Neutrophil (primary cell): Measurements from ENCODE around the gene C2orf42.
"Not testable (repeated sequence)": the region's sequence is repeated elsewhere in the genome, so short reads cannot be mapped to it uniquely, and the experiment has no call there.

ENCODE experiments used
- H3K27ac ChIP-seq: fragments of 200-600 bp; sonication (generic); 2 replicates; pipeline ENCODE4 v1.5.1; 2016; ENCODE audit warnings: mild to moderate bottlenecking, moderate library complexity
- H3K27me3 ChIP-seq: fragments of 200-600 bp; sonication (generic); 2 replicates; pipeline ENCODE4 v1.6.0; 2016; ENCODE audit warnings: mild to moderate bottlenecking
- H3K36me3 ChIP-seq: fragments of 200-600 bp; sonication (generic); 2 replicates; pipeline ENCODE4 v1.5.1; 2017
- H3K4me1 ChIP-seq, 2 experiments: fragments of 200-600 bp in 1 of 2; sonication (generic) in 1 of 2; 1 replicate in 1 of 2; 2 replicates in 1 of 2; pipeline versions ENCODE4 v1.5.1 to v1.6.1; 2013 to 2016; ENCODE audit warnings: low read depth in 1 of 2, low read length in 1 of 2, mild to moderate bottlenecking in 1 of 2, moderate library complexity in 1 of 2; ENCODE audit not compliant: control insufficient read depth in 1 of 2, insufficient read depth in 1 of 2
- H3K4me3 ChIP-seq, 2 experiments: fragments of 200-600 bp in 1 of 2; sonication (generic) in 1 of 2; 1 replicate in 1 of 2; 2 replicates in 1 of 2; pipeline ENCODE4 v1.5.1; 2013 to 2016; ENCODE audit warnings: low read depth in 1 of 2, low read length in 1 of 2, mild to moderate bottlenecking in 1 of 2, moderate library complexity in 1 of 2
- H3K9me3 ChIP-seq: fragments of 200-600 bp; sonication (generic); 2 replicates; pipeline ENCODE4 v1.5.1; 2016
- TF ChIP-seq, protein P1 (sequence below): fragments of 200-600 bp; sonication (generic); IDR thresholded peaks from 2 replicates; pipeline ENCODE4 v1.5.1; 2016; ENCODE audit warnings: antibody characterized with exemption

Gene C2orf42

DNA sequence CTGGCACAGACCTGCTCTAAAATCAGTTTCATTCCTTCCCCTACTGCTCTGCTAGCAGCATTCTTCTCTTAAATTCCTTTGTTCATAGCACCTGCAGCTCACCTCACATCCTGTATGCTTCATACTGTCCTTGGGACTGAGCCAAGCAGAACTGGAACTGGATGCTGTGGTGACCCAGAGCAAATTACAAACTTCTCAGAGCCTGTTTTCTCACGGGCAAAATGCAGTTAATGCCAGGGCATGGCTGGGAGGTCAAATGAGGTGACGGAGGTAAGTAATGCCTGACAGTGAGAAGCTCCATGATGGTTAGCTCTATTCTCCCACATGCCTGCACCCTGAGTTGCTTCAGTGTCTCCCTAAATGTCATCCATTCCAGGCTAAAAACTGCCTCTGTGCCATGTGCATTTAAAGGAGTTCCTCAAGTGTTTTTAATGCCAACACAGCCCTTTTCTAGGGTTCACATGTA, 29.7 kb downstream of the C2orf42 start:
- no peaks in the 10 kb centered on the region for H3K9me3 ChIP-seq
- no peak overlapping the region for H3K27ac ChIP-seq
- peaks cover 54% of the 10 kb centered on the region for H3K36me3 ChIP-seq
- no peak overlapping the region for H3K4me3 ChIP-seq
- no peaks in the 10 kb centered on the region for H3K27me3 ChIP-seq
- no peaks in the 10 kb centered on the region for H3K4me1 ChIP-seq
- TF ChIP-seq, protein P1, sequence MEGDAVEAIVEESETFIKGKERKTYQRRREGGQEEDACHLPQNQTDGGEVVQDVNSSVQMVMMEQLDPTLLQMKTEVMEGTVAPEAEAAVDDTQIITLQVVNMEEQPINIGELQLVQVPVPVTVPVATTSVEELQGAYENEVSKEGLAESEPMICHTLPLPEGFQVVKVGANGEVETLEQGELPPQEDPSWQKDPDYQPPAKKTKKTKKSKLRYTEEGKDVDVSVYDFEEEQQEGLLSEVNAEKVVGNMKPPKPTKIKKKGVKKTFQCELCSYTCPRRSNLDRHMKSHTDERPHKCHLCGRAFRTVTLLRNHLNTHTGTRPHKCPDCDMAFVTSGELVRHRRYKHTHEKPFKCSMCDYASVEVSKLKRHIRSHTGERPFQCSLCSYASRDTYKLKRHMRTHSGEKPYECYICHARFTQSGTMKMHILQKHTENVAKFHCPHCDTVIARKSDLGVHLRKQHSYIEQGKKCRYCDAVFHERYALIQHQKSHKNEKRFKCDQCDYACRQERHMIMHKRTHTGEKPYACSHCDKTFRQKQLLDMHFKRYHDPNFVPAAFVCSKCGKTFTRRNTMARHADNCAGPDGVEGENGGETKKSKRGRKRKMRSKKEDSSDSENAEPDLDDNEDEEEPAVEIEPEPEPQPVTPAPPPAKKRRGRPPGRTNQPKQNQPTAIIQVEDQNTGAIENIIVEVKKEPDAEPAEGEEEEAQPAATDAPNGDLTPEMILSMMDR, result no peak

- no peak overlapping the region for H3K4me3 ChIP-seq
- H3K27me3 ChIP-seq, result no peaks in the 10 kb centered on the region
- H3K4me1 ChIP-seq, result no peaks in the 10 kb centered on the region
- H3K27ac ChIP-seq, result no peak overlapping the region
- TF ChIP-seq, protein P1, result no peak
- H3K9me3 ChIP-seq, result no peaks in the 10 kb centered on the region
- H3K36me3 ChIP-seq, result peaks cover 48% of the 10 kb centered on the region
Observed at GRCh38 chr2:70160545-70160944, 30.3 kb downstream of the C2orf42 start.

DNA sequence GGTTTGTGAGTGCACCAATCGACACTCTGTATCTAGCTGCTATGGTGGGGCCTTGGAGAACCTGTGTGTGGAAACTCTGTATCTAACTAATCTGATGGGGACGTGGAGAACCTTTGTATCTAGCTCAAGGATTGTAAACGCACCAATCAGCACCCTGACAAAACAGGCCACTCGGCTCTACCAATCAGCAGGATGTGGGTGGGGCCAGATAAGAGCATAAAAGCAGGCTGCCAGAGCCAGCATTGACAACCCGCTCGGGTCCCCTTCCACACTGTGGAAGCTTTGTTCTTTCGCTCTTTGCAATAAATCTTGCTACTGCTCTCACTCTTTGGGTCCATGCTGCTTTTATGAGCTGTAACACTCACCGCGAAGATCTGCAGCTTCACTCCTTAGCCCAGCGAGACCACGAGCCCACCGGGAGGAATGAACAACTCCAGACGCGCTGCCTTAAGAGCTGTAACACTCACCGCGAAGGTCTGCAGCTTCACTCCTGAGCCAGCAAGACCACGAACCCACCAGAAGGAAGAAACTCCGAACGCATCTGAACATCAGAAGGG, 41.6 kb downstream of the C2orf42 start:
- not testable (repeated sequence) for H3K27me3 ChIP-seq, H3K4me1 ChIP-seq, H3K27ac ChIP-seq, H3K9me3 ChIP-seq, H3K4me3 ChIP-seq
- H3K36me3 ChIP-seq, result peaks cover 20% of the 10 kb centered on the region

DNA sequence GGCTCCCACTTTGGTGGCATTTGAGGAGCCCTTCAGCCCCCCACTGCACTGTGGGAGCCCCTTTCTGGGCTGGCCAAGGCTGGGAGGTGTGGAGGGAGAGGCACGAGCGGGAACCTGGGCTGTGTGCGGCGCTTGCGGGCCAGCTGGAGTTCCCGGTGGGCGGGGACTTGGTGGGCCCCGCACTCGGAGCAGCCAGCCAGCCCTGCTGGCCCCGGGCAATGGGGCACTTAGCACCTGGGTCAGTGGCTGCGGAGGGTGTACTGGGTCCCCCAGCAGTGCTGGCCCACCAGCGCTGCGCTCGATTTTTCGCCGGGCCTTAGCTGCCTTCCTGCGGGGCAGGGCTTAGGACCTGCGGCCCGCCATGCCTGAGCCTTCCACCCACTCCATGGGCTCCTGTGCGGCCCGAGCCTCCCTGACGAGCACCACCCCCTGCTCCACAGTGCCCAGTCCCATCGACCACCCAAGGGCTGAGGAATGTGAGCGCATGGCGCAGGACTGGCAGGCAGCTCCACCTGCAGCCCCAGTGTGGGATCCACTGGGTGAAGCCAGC, 42.5 kb downstream of the C2orf42 start:
- not testable (repeated sequence) for H3K4me1 ChIP-seq, H3K9me3 ChIP-seq, H3K4me3 ChIP-seq, H3K27me3 ChIP-seq, H3K27ac ChIP-seq
- peaks cover 20% of the 10 kb centered on the region for H3K36me3 ChIP-seq

DNA sequence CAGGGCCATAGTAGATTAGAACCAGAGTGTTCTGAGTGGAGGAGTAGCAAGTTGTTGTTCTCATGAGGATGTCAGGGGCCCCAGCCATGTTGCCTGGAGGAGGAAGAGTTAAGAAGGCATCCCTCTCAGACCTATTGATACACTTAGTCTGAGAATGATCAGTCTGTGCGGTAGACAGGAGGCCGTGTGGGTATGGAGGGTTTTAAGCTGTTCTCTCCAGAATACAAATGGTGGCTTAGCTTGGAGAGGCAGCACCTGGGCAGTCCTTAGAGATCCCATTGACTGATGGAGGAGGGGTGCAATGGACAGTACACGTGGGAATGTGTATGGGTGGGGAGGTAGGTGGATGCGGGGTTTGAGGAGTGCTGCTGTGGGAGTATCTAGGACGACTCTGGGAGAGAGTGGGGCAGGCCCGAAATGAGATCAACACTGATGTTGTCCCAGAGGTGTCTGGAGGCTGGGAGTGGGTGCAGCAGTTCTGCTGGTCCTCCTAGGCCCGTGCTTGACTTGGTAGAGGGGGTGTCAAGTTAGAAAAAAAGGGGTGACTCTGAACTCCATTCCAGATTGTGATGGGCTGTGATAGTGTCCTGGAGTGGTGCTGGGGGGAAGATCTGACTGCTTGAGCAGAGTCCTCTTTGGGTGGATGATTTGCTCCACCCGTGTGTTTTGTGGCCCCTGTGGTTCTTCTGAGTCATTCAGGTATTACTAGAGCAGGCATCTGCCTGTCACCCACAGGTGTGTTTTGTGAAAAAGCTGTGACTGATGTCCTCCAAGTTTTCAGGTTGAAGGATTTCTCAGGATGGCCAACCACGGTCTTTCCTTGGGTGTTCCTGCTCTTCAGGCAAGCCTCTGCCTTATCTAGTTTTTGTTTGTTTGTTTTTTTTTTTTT, 44.7 kb downstream of the C2orf42 start:
- Histone ChIP-seq H3K4me1 (peaks cover 18 to 20% of the 10 kb centered on the region in 2 experiments), H3K36me3 (peaks cover 13% of the 10 kb centered on the region), H3K27ac (no peak overlapping the region), H3K27me3 (no peaks in the 10 kb centered on the region), H3K4me3 (no peak overlapping the region), H3K9me3 (no peaks in the 10 kb centered on the region)
- TF ChIP-seq, protein P1, result no peak

DNA sequence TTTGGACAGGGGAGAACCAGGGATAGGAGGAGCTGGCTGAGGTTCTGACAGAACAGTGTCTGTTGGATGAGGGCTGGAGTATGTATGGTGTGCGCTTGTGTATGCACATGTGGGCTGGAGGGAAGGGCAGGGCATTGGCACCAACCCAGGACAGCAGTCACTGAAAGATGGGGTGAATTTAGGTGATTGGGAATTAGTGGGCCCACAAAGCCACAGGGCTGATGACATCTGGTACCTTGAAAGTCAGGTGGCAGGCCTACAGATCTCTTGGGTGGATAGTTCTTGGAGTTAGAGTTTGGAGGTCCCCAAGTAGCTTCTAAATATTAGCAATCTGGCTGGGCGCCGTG, 45.7 kb downstream of the C2orf42 start:
- TF ChIP-seq, protein P1, result no peak
- H3K4me3 ChIP-seq, result no peak overlapping the region
- H3K36me3 ChIP-seq, result peaks cover 9% of the 10 kb centered on the region

More for the DNA sequence above, 45.7 kb downstream of the C2orf42 start:
- peaks cover 28 to 29% of the 10 kb centered on the region in 2 experiments for H3K4me1 ChIP-seq
- no peaks in the 10 kb centered on the region for H3K27me3 ChIP-seq
- no peaks in the 10 kb centered on the region for H3K9me3 ChIP-seq
- H3K27ac ChIP-seq, result no peak overlapping the region
